Measurements from ENCODE around the gene BANP.

Gene BANP

GRCh38 chr16:87947356-87948118 is 3.7 kb upstream of the BANP start:
- Mint-ChIP-seq H3K27ac (no peak overlapping the region), H3K4me1 (ENCODE audit: low read depth in 2 of 2) (peaks cover 9% of the 10 kb centered on the region in 2 donors), H3K9me3 (no peaks in the 10 kb centered on the region), H3K27me3 (peaks cover 6 to 17% of the 10 kb centered on the region in 2 donors), H3K36me3 (ENCODE audit: insufficient read depth) (peaks cover 5% of the 10 kb centered on the region), H3K4me3 (peak overlapping the region in 1 of 2 donors; percentile 33)
- no peak for DNase-seq
- no peak for ATAC-seq (replicated peaks)

GRCh38 chr16:87948119-87948545 is 3.1 kb upstream of the BANP start:
- DNase-seq (no peak), ATAC-seq (replicated peaks) (no peak)
- H3K27ac Mint-ChIP-seq = no peak overlapping the region
- H3K4me1 Mint-ChIP-seq (ENCODE audit: low read depth in 2 of 2) = peaks cover 9% of the 10 kb centered on the region in 2 donors
- H3K27me3 Mint-ChIP-seq = peaks cover 6 to 17% of the 10 kb centered on the region in 2 donors
- H3K4me3 Mint-ChIP-seq = peak overlapping the region in 1 of 2 donors; percentile 33
- peaks cover 9% of the 10 kb centered on the region for H3K36me3 Mint-ChIP-seq (ENCODE audit: insufficient read depth)
- no peaks in the 10 kb centered on the region for H3K9me3 Mint-ChIP-seq

- Mint-ChIP-seq H3K4me1 (ENCODE audit: low read depth in 2 of 2) (peaks cover 13 to 14% of the 10 kb centered on the region in 2 donors), H3K4me3 (no peak overlapping the region), H3K27ac (no peak overlapping the region), H3K36me3 (ENCODE audit: insufficient read depth) (peaks cover 9% of the 10 kb centered on the region), H3K27me3 (peaks cover 6 to 17% of the 10 kb centered on the region in 2 donors), H3K9me3 (no peaks in the 10 kb centered on the region)
- DNase-seq (no peak), ATAC-seq (replicated peaks) (no peak)
Measured at GRCh38 chr16:87948735-87949070, 2.5 kb upstream of the BANP start.

- DNase-seq (no peak), ATAC-seq (replicated peaks) (no peak)
- Mint-ChIP-seq H3K4me1 (ENCODE audit: low read depth in 2 of 2) (peaks cover 16 to 19% of the 10 kb centered on the region in 2 donors), H3K27me3 (peaks cover 6 to 17% of the 10 kb centered on the region in 2 donors), H3K36me3 (ENCODE audit: insufficient read depth) (peaks cover 10% of the 10 kb centered on the region), H3K4me3 (no peak overlapping the region), H3K9me3 (no peaks in the 10 kb centered on the region), H3K27ac (no peak overlapping the region)
Measured at GRCh38 chr16:87949071-87949744, 2.0 kb upstream of the BANP start.

- DNase-seq = no peak
- peaks cover 36 to 37% of the 10 kb centered on the region in 2 donors for H3K4me1 Mint-ChIP-seq (ENCODE audit: low read depth in 2 of 2)
- peak overlapping the region; percentile 98 to 99 for H3K4me3 Mint-ChIP-seq
- H3K9me3 Mint-ChIP-seq = no peaks in the 10 kb centered on the region
- no peak for ATAC-seq (replicated peaks)
- H3K36me3 Mint-ChIP-seq (ENCODE audit: insufficient read depth) = peaks cover 22% of the 10 kb centered on the region
- H3K27me3 Mint-ChIP-seq = peaks cover 6 to 15% of the 10 kb centered on the region in 2 donors
- peak overlapping the region; percentile 98 to 100 for H3K27ac Mint-ChIP-seq
Measured at GRCh38 chr16:87951552-87952538, 611 bp downstream of the BANP start.

- DNase-seq (no peak), ATAC-seq (replicated peaks) (no peak)
- Mint-ChIP-seq H3K4me1 (ENCODE audit: low read depth in 2 of 2) (peaks cover 42 to 44% of the 10 kb centered on the region in 2 donors), H3K4me3 (peak overlapping the region; percentile 98 to 99), H3K9me3 (no peaks in the 10 kb centered on the region), H3K27me3 (peaks cover 3 to 6% of the 10 kb centered on the region in 2 donors), H3K27ac (peak overlapping the region in 1 of 2 donors; percentile 98), H3K36me3 (ENCODE audit: insufficient read depth) (peaks cover 25% of the 10 kb centered on the region)
Measured at GRCh38 chr16:87952751-87953150, 1.5 kb downstream of the BANP start.

- ATAC-seq (replicated peaks) = no peak
- Mint-ChIP-seq H3K27ac (peak overlapping the region; percentile 69 to 79), H3K4me1 (ENCODE audit: low read depth in 2 of 2) (peaks cover 40 to 44% of the 10 kb centered on the region in 2 donors), H3K9me3 (no peaks in the 10 kb centered on the region), H3K4me3 (peak overlapping the region; percentile 32 to 33), H3K36me3 (ENCODE audit: insufficient read depth) (peaks cover 25% of the 10 kb centered on the region), H3K27me3 (no peaks in the 10 kb centered on the region)
- no peak for DNase-seq
Measured at GRCh38 chr16:87953308-87954215, 2.3 kb downstream of the BANP start.

GRCh38 chr16:87954361-87954760 is 3.1 kb downstream of the BANP start:
- Mint-ChIP-seq H3K4me3 (peak overlapping the region in 1 of 2 donors; percentile 32), H3K9me3 (no peaks in the 10 kb centered on the region), H3K36me3 (ENCODE audit: insufficient read depth) (peaks cover 28% of the 10 kb centered on the region), H3K4me1 (ENCODE audit: low read depth in 2 of 2) (peaks cover 43 to 48% of the 10 kb centered on the region in 2 donors), H3K27me3 (no peaks in the 10 kb centered on the region), H3K27ac (peak overlapping the region; percentile 69 to 79)
- ATAC-seq (replicated peaks) (no peak), DNase-seq (no peak)

- no peak overlapping the region for H3K4me3 Mint-ChIP-seq
- H3K27ac Mint-ChIP-seq = peak overlapping the region; percentile 79 to 92
- no peaks in the 10 kb centered on the region for H3K27me3 Mint-ChIP-seq
- no peaks in the 10 kb centered on the region for H3K9me3 Mint-ChIP-seq
- ATAC-seq (replicated peaks) (no peak), DNase-seq (no peak)
- peaks cover 30% of the 10 kb centered on the region for H3K36me3 Mint-ChIP-seq (ENCODE audit: insufficient read depth)
- H3K4me1 Mint-ChIP-seq (ENCODE audit: low read depth in 2 of 2) = peaks cover 48 to 53% of the 10 kb centered on the region in 2 donors
Measured at GRCh38 chr16:87954826-87955225, 3.6 kb downstream of the BANP start.

- H3K4me1 Mint-ChIP-seq (ENCODE audit: low read depth in 2 of 2) = peaks cover 52 to 59% of the 10 kb centered on the region in 2 donors
- H3K36me3 Mint-ChIP-seq (ENCODE audit: insufficient read depth) = peaks cover 30% of the 10 kb centered on the region
- ATAC-seq (replicated peaks) (no peak), DNase-seq (no peak)
- H3K27me3 Mint-ChIP-seq = no peaks in the 10 kb centered on the region
- no peaks in the 10 kb centered on the region for H3K9me3 Mint-ChIP-seq
- peak overlapping the region; percentile 73 to 82 for H3K4me3 Mint-ChIP-seq
- H3K27ac Mint-ChIP-seq = peak overlapping the region; percentile 92 to 95
Measured at GRCh38 chr16:87955302-87956097, 4.3 kb downstream of the BANP start.

- Mint-ChIP-seq H3K4me1 (ENCODE audit: low read depth in 2 of 2) (peaks cover 49 to 62% of the 10 kb centered on the region in 2 donors), H3K9me3 (no peaks in the 10 kb centered on the region), H3K4me3 (peak overlapping the region; percentile 73 to 82), H3K27me3 (no peaks in the 10 kb centered on the region), H3K36me3 (ENCODE audit: insufficient read depth) (peaks cover 27% of the 10 kb centered on the region), H3K27ac (peak overlapping the region; percentile 92 to 95)
- ATAC-seq (replicated peaks) = no peak
- no peak for DNase-seq
Measured at GRCh38 chr16:87956098-87956364, 4.8 kb downstream of the BANP start.

Data from effector memory CD8-positive, alpha-beta T cell (primary cell).